Stimulated activated CD4-positive, alpha-beta T cell treated with anti-CD3 and anti-CD28 coated beads, Interleukin-4, amount 100 ng/mL, for 48 hours (primary cell): ENCODE results near the gene TSC1.

Experiments used
- DNase-seq, 2 donors: peaks; one replicate each; pipeline ENCODE4 v3.0.0-alpha.2; 2020; ENCODE audit warnings: low read depth in 2 of 2

The TSC1 gene

DNA sequence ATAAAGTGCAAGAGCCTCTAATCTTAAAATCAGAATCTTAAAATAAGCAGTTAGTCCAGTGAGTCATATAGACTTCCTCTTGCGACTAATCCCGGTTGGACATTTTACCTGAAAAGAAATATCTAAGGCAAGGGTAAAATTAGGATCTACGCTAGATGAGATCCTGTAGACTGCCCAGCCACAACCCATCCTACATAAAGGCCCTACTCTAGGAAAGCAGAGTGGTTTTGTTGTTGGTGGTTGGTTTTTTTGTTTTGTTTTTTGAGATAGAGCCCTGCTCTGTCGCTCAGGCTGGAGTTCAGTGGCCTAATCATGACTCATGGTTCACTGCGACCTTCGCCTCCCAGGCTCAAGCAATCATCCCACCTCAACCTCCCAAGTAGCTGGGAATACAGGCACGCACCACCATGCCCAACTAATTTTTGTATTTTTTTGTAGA, 6.9 kb downstream of the TSC1 start:
- DNase-seq: no peak

DNA sequence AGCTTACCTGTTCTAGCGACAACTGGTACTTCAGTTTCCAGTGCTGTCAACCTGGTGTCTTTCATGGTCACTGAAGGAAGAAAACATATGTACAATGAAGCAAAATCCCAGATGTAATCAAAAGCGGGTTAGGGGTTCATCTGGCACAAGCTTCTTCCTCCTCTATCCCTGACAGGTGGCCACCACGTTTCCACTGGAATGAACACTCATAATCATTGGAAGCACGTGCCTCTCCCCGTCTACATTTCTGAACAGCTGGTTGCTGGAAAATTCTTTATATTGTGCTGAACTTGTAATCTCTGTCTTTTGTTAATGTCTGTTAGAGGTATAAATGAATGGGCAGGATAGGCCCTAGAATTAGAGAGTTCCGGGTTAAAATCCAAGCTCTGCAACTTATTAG, 9.4 kb downstream of the TSC1 start:
- no peak for DNase-seq

DNA sequence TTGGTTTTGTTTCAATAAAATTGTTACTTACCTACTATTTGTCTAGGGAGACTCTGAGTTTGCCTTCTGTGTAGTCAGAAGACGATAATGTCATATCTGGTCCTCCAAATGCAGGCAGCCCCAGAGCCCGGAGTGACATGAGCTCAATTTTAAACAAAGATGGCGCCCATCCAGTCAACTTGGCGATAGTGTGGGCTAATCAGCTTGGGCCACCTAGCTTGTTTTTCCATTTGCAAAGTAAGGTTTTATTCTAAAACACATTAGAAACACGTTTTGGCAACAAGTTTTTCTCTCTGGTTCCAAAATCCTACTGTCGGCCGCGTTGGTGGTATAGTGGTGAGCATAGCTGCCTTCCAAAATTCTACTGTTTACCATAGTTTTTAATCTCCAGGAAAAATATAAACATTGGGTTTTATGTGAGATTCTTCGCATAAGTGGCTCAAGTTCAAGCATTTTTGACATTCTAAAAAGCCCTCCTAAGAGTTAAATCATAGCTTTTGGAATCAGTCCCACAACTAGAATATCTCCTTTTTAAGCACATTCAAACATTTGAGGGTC, 13.2 kb downstream of the TSC1 start:
- no peak for DNase-seq

DNA sequence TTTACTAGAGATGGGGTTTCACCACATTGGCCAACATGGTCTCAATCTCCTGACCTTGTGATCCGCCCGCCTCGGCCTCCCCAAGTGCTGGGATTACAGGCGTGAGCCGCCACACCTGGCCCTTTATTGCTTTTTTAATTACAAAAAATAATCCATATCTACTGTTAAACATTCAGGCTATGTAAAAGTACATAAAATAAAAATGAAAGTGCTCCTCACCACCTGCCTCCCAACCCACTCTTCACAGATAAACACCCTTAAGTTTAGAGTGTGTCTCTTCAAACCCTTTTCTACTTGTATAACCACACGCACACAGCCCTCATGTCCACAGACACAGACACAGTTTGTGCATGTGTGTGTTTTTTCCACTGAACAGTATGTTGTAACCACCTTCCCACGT, 16.7 kb downstream of the TSC1 start:
- DNase-seq: no peak

DNA sequence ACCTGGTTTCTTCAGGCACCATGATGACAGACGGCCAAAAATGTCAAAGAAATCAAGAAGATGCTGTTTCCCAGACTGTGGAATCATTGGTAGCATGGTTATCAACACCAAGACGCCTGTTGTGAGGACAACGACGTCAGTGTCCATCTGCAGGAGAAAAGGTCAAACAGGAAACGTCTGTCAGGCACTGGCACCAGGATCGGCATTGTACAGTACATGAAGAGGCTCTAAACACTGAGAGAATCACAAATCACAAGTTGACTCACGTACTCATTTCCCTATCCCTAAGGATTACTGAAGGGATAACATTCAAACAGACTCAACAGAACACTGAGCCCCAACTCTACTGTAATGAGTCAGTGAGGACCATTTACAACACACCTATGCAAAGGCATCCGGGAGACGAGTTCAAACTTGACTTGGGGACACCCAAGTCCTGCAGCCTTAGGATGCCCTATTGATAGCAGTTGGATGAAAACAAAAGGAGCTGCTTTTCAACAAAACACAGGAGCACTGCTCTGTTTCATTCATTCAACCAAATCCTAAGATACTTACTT, 21.0 kb downstream of the TSC1 start:
- DNase-seq: no peak

DNA sequence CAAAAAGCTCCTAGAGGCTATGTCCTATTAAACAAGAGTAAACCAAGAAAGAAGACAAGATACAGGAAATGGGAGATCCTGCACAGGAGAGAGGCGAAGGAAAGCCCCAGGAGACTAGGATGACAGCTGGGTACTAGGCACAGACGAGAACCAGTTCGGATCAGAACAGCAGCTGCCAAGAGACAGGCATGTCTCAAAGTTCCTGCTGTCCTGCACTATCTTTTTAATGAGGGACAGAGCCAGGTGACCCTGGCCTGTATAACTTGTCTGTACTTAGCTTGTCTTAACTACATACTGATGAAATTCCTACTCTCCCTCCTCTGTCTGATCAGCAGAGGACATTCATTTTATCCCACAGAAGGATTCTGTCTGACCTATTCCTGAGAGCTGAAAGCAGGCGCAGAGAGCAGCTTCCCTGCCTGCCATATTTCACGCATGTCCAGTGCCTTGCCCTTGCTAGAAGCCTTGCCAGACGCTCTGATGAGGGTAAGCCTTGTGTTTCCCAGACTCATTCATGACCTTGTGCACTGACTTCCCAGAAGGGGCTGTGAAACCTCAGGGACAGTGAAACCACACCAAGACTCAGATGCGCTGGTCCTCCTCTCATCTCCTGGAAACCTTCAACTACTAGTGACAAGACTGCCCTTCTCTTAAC, 24.7 kb downstream of the TSC1 start:
- no peak for DNase-seq

DNA sequence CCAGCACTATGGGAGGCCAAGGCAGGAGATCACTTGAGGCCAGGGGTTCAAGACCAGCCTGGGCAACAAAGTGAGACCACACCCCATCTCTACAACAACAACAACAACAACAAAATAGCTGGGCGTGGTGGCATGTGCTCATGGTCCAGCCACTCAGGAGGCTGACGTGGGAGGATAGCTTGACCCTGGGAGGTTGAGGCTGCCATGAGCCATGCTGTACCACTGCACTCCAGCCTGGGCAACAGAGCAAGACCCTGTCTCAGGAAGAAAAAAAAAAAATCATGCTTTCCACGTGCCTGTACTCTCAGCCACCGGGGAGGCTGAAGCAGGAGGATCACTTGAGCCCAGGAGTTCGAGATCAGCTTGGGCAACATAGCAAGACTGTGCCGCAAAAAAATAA, 29.5 kb downstream of the TSC1 start:
- no peak for DNase-seq

DNA sequence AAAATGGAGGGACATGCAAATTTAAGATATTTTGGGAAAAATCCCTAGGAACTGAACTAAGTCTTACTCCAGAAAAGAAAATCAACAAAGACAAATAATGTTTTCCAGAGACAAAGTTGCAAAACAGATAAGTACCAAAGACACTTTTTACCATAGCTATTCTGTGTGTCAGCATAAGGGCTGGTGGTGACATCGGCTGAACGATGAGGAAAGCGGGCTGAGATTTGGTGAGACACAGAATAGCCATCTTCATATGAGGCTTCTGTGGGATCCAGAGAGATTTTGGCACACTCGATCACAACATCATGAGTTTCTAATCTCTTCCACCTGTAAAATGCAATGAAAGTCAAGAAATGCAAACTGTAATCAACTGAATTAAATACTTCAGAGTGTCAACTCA, 32.3 kb downstream of the TSC1 start:
- DNase-seq: no peak

DNA sequence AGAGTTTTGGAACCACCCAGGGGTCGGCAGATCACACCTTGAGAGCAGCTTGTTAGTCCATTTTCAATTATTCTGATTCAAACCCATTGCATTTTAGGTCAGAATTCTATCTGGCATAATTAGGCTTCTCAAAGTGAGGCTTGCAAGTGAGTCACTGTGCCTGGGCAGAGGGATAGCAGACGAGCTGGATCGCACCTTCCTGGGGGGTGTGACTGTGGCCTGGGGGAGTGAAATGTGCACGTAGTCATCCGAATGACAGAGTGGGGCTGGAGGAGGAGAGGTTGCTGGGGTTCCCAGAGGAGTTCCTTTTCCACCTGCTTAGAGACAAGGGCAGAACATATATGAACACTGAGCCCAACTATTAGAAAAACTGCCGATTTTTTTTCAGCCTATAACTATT, 34.0 kb downstream of the TSC1 start:
- no peak for DNase-seq

DNA sequence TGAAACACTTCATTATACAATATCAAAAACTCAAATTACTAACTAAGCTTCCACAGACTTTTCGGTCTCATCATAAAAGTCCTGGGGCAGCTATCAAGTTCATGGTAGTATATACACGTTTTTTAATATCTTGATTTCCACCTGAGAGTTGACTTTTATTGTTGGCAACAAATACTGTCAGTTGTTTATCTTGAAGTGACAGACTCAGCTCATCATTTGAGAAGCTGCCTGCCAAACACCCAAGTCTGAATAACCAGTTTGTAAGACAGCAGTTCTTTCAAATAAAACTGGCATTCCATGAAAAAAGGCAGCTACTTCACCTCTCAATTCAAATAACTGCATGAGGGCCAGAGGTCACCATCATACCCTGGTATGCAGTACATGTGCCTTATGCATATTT, 35.1 kb downstream of the TSC1 start:
- DNase-seq: no peak

DNA sequence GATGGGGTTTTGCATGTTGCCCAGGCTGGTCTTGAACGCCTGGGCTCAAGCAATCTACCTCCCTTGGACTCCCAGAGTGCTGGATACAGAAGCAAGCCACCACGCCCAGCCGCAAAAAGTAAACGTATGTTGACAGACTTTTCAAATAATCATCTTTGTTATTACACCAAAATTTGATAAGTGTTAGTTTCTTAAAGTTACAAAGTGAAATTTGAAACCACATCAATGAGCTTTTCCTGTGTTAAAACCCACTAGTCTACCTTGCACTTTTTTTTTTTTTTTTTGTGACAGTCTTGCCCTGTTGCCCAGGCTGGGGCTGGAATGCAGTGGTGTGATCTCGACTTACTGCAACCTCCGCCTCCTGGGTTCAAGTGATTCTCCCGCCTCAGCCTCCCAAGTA, 35.8 kb downstream of the TSC1 start:
- DNase-seq: no peak

DNA sequence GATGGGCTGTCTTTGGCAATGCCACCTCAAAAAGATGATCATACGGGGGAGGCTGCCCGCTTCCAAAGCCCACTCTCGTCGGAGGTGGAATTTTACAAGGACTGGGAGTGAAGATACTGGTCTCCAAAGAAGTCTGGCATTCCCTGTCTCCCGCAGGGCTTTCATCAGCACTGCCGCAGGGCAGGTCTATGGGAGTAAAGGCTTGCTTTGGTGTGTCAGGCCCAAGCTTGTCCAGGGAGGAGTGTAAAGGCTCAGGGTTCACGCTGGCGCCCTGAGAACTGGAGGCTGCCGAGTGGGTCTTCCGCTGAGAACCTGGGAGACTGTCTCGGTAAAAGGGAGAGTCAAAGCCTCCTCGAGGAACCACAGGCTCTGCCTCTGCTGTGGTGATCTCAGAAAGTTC, 38.7 kb downstream of the TSC1 start:
- no peak for DNase-seq

DNA sequence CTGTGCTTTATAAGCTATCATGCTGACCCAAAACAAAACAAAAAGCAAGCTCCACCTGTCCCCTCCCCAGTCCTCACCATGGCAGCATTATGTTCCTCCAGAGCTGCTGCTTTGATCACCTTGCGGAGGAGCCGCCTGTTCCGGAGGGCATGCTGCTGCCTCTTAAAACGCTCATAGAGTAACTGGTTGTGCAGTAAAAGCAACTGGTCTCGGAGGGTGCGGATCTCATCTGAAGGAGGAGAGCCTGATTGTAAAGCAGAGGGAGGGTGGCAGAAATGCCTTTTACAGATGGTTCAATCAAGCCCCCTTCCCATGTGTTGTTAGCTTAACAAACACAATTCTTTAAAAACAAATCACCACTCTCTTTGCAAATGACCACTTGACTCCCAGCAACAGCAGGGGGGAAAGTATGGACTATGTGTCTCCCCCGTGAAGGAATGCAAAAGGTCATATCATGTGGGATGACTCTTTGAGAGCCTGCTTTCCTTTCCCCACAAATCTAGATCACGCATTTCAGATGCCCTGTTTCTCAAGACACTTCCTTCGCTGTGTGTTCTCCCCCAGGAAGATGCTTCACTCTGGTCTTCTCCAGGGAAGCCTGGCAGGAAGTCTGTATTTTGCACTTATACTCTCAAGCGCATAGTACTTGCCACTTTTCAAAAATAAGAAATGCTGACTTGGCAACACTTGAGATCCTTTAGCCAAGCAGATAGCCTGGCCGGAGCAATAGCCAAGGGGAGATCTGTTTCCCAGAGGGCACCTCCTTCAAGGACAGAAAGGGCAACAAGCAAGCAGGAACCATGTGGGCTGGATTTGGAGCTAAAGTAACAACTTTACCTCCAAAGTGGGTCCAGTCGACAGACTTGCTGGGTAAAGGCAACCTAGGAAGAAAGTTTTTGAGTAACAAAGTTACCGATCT, 40.6 kb downstream of the TSC1 start:
- DNase-seq: no peak

DNA sequence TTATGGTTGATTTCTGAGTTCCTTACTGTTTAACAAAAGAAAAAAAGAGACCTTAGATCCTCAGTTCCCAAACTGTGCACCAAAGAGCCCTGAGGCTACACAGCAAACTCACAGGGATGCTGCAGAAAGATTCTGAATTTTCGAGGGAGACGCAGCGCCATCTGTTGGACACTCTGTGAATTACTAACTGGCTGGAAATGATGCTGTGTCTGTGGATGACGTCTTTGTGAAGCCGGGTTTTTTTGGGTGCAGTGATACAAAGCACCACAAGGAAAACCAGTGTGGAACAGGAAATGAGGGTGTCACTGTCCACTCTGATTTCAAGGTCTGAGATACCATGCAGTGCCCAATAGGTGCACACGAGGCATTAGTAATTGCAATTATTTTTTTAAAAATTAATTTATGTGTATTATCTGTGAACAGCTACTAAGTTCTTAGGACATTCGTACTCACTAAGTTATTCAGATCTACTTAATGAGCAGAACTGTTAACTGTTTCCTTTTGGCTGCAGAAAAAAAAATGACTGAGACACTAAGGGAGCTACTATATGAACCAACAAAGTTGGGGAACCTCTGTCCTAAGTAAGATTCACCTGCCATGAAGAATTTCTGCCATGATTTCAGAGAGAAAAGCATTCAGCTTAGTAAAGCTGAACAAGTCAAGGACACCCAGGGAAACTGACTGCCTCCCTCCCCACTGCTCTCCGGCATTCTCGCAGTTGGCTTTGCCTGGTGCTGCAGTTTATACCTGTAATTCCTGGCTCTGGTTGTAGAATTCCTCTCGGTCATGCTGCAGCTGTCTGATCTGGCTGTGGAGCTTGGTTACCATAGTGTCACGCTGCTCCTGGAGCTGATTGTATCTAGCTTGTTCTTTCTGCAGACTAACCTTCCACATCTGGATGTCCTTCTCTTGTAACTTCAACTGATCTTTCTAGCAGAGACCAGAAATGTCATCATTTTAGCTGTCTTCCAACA, 42.3 kb downstream of the TSC1 start:
- peak; percentile 60 to 67 for DNase-seq

DNA sequence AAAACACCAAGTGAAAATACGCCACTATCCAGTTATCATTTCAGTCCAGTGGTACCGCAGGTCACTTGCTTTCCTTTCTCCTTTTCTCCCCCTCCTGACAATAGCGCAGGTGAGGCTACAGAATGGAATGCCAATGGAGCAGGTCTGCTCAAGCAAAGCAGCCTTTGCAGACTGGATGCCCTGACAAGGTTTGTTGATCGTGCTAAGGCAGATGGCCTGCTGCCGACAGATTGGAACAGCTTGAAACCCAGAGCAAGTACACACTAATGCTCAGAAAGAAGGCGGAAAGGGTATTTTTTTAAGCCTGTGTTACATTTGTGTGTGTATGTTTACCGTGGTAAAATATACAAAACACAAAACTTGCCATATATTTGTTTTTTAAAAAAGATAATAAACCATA, 46.4 kb downstream of the TSC1 start:
- DNase-seq: no peak

DNA sequence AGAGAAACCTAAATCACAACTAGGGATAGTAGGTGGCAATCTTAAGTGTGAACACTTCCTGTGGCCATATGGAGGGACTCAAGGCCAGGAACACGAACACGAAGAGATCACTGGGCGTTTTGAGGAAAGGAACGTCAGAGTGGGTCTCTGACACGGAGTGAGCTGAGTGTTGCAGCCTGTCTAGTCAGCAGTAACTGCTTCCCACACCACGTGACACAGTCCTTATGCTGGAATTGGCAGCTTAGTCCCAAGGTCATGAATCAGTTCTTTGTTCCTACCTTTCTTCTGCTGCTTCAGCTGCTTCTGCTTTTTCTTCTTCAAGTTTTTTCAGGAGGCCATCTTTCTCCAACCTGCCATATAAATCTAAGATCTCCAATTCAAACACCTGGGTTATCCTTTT, 47.5 kb downstream of the TSC1 start:
- no peak for DNase-seq

DNA sequence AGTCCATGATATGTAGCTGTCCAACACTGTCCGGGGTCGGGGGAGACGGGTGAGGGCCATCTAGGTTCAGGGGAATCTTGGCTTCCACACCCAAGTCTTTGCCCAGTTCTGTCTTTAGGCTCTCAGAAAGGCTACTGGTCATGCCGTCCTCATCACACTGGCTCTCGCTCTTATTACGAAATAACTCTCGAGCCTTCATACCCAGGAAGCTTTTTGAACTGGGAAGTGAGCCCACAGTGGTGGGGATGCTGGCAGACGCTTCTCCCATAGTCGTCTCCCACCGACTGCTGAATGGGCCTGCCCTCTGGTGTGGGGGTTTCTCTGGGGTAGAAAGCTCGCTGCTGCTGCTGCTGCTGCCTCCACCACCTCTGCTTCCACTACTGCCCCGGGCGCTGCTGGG, 48.2 kb downstream of the TSC1 start:
- no peak for DNase-seq

DNA sequence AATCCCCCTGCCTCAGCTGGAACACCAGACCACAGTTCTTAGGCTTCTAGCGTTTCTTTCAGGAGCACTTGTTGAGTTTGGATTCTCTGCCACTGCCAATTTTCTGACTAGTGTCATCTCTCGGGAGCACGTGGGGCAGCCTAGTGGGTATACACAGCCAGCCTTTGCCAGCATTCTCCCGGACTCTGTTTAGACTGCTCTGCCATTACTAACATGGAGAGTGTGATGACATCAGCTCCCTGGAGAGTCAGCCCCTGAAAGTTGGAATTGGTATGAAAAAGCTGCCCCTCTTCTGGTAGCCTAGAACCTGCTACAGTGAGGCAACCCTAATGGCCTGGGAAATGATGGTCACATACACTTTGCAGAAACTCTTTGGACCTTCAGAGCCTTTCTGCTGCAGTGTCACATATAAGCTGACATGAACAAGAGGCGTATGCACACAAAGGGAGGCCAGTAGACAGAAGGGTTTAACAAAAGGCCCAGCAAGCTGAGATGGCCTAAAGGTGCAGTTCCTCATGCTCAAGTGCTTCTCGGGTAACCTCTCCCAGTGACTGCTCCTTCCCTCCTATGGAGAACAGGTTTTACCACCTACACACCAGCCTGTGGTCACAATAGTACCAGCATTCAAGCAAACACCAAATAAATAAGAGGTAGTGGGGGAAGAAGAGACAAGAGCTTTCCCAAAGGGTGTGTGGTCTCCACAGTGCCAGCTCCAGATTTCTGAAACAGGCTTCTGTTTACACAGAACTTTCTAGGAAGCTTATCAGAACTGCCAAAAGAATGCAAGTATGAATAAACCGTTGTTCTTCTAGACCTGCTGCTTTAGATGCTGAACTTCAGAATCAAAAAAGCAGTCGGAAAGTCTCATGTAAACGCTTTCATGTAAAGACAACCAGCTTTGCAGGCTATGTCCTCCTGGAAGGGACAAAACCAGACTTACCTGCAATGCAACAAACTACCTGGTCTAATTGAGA, 49.3 kb downstream of the TSC1 start:
- no peak for DNase-seq

DNA sequence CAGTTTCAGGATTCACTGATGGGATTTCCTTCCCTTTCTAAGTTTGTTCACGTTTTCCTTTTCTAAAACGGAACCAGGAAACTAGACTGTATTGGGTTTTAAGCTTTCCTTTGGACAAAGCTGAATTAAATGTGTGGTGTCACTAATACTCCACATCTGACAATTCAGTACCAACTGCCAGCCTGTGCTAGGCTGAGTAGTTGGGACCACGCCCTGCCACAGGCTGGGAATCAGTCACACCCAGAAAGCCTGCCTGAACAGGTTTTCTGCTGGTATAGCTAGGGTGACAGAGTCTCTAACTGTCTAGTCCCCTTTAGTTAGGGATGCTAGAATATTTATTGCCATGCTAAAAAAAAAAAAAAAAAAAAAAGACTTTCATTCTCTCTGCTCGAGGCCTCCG, 50.1 kb downstream of the TSC1 start:
- DNase-seq: no peak

DNA sequence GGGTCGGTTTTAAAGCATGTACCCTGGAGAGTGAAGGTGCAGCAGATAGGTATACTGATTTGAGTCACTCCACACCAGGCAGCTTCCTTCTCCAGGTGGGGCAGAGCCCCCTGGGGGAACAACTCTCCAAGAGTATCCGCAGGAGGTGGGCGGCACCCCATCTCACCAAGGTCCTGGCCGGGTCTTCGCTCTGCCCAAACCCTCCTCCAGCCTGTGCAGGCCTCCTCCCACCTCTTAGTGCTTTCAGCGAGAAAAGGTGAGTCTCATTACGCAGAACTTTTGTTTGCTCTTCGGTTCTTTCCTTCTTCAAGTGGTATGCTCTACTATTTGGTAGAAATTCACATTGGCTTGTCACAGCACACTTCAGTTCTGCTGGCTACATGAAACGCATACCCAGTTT, 52.0 kb downstream of the TSC1 start:
- no peak for DNase-seq
